ENCODE data around the gene ATP23. TPM values are rescaled to one million over a fixed set of nuclear protein-coding genes. Genes with fewer than 3 reads are reported as not detected.

ATP23 gene
- total and polyA plus RNA-seq, 12 donors, result 2.8 to 11.3 (median 6.8) TPM

GRCh38 chr12:57896434-57897201, 44.7 kb upstream of the ATP23 start:
- peak overlapping the region; percentile 92 to 100 (median 98) for H3K27ac ChIP-seq
- intact Hi-C loops (cut with DNase I), result loop anchor here in 8 of 10 donors (2.0 to 5.0 kb wide), 4 partner anchors 60 to 66 kb away; no protein-coding TSS in a partner anchor
- WGBS, 2 donors, result 1 to 2% methylated on average over 54 of the region's 54 CpGs
- H3K27me3 ChIP-seq, result no peaks in the 10 kb centered on the region
- ATAC-seq (peak; percentile 63 to 79 (median 72)), DNase-seq (peak; percentile 83 to 87)
- peak overlapping the region; percentile 29 to 69 (median 64) for H3K4me3 ChIP-seq
- H3K36me3 ChIP-seq, result no peaks in the 10 kb centered on the region
- H3K9me3 ChIP-seq, result no peaks in the 10 kb centered on the region
- peak in 8 of 9 donors; percentile 28 to 81 (median 52) for TF ChIP-seq CTCF (IDR thresholded peaks at IDR 0.05)
- H3K4me1 ChIP-seq, result peaks cover 34 to 83% (median 73%) of the 10 kb centered on the region in 9 donors

DNA sequence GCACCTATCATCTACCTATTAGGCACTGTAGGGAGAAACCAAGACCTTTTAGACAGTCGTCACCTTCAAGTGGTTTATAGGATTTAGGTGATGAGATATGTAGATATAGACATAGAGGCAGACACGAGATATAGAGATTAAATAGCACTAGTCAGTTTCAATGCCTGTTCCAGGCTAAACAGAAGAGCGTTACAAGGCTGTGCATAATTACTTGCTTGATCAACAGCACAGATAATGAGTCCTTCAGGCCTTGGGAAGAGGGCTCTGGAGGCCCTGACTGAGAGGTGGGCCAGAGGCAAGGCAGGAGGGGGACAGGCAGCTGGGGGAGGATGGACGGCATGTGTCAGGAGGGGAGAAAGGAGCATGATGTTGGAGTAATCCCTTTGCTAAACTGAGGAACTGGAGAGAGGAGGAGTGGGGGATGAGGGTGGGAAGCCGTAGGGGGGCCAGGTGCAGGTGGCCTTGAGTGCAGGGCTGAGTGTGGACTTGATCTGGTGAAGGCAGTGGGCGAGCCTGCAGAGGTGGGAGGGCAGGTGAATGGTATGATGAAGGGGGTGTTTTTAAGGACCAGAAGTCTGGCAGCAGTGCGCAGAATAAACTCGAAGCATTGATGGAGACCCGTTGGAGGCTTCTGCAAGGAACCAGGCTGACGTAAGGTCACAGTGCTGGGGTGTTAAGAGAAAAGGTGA, 43.9 kb upstream of the ATP23 start:
- no peak for ATAC-seq
- intact Hi-C loops (cut with DNase I), result loop anchor here in 8 of 10 donors (2.0 to 5.0 kb wide), 4 partner anchors 61 to 67 kb away; no protein-coding TSS in a partner anchor
- no peaks in the 10 kb centered on the region for H3K27me3 ChIP-seq
- H3K4me3 ChIP-seq, result peak overlapping the region in 9 of 10 donors; percentile 47 to 69 (median 65)
- H3K9me3 ChIP-seq, result no peaks in the 10 kb centered on the region
- peak in 1 of 9 donors; percentile 5 for TF ChIP-seq CTCF (IDR thresholded peaks at IDR 0.05)
- no peak for DNase-seq
- peaks cover 34 to 75% (median 65%) of the 10 kb centered on the region in 9 donors for H3K4me1 ChIP-seq
- H3K27ac ChIP-seq, result peak overlapping the region; percentile 92 to 100 (median 98)
- 62 to 63% methylated on average over 10 of the region's 10 CpGs for WGBS, 2 donors
- H3K36me3 ChIP-seq, result no peaks in the 10 kb centered on the region

DNA sequence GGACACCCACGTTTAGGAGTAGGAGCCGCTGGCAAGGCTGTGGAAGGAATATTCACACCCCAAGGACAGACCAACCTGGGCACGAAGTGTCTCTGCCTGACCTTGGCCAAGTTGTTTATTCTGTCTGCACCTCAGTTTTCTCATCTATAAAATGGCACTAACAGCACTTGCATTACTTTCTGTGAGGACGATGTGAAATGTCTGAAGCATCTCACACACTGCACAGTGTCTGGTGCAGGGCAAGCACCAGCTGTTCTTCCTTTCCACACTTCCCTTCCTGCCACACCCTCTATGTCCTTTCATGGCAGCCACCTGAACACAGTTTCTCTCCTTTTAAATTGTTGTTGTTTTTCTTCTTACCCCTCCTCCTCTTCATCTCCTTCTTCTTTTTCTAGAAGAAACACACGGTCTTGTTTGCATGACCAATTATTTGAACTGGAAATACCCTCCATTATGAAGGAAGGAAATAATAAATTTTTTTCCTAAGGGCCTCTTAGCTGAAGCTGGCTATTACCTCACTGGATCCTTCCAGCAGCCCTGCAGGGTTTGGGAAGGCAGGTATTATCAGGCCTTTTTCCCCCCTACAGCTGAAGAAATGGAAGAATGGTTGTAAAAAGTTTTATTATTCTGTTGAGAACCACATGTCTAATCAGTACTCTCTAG, 42.9 kb upstream of the ATP23 start:
- H3K9me3 ChIP-seq, result no peaks in the 10 kb centered on the region
- no peaks in the 10 kb centered on the region for H3K27me3 ChIP-seq
- ATAC-seq, result no peak
- peaks cover 27 to 64% (median 55%) of the 10 kb centered on the region in 9 donors for H3K4me1 ChIP-seq
- H3K27ac ChIP-seq, result peak overlapping the region in 9 of 10 donors; percentile 58 to 100 (median 98)
- intact Hi-C loops (cut with DNase I), result loop anchor here in 2 of 10 donors (5.0 kb wide), 1 partner anchor 66 kb away; no protein-coding TSS in a partner anchor
- DNase-seq, result no peak
- WGBS, 2 donors, result 41 to 59% methylated on average over 5 of the region's 5 CpGs
- H3K4me3 ChIP-seq, result no peak overlapping the region
- TF ChIP-seq CTCF (IDR thresholded peaks at IDR 0.05), result no peak
- no peaks in the 10 kb centered on the region for H3K36me3 ChIP-seq
